ENCODE measurements around the gene OR14K1.
"Not testable (repeated sequence)": the region's sequence is repeated elsewhere in the genome, so short reads cannot be mapped to it uniquely, and the experiment has no call there.

Gene OR14K1

GRCh38 chr1:247738315-247738714, at the start of gene OR14K1:
OR14K1 (plus strand) TSS chr1:247738615; CDS start chr1:247738615, 0 bp downstream.
- DNase-seq, result no peak

GRCh38 chr1:247701338-247701737, 37.1 kb upstream of the OR14K1 start:
- DNase-seq, result no peak

GRCh38 chr1:247710681-247711080, 27.7 kb upstream of the OR14K1 start:
- not testable (repeated sequence) for DNase-seq

GRCh38 chr1:247713753-247714152, 24.7 kb upstream of the OR14K1 start:
- DNase-seq, result no peak

DNA sequence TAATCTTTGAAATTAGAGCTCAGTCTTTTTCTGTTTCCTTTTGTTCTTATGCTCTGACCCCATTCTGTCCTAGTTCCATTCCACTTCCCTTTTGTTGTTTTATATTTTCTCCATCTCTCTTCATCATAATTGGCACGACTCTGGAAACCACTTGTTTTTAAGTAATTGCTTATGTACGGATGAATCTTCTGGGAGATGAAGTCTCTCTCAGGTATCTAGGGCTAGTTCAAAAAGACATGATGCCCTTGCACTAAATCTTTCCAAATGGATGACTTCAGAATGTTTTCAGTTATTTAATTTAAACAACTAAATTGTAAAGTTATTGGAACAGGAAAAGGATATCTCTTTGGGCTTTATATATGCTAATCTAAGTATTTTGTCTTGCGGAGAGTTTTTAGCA, 21.9 kb upstream of the OR14K1 start, which contains the start of gene OR6F1:
Gene OR6F1 (minus strand): TSS at position 101 of the 400 bp plus-strand sequence. CDS start 3,891 bp downstream, outside the sequence.
- no peak for DNase-seq

GRCh38 chr1:247721222-247721621, 17.2 kb upstream of the OR14K1 start:
- no peak for DNase-seq

GRCh38 chr1:247740721-247741120, 2.3 kb downstream of the OR14K1 start:
- DNase-seq, result no peak

DNA sequence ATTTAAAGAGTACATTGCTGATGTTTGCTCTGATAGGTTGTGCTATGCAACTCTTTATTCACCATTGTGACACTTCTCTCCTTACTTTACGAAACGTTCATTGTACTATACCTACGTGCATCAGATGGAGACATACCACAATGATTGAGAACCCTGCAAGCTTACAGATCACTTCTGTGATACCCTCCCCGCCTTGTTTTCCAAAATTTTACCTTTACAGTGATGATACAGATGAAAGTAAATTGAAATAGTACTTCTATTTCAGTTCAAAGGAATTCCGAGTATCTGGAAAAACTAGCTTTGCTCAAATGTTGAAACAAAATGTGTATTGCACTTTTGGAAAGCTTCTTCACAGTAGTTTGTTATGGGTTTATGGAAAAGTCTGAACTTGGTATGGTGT, 3.3 kb downstream of the OR14K1 start:
- DNase-seq, result no peak

DNA sequence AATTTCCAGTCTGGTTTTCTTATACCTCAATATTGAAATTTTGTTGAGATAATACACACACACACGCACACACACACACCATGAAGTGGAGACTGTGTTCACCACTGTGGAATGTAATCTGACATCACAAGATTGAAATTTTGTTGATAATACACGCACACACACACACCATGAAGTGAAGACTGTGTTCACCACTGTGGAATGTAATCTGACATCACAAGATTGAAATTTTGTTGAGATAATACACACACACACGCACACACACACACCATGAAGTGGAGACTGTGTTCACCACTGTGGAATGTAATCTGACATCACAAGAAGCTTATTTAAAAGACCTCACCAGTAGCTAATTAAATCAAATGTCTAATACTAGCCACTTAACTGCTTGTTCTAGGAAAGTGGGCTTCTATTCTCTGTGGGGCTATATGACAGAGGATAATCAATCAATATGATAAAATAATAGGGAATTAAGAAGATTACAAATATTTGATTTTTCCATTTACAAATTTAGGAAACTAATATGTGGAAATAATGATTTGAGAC, 3.9 kb downstream of the OR14K1 start:
- not testable (repeated sequence) for DNase-seq

GRCh38 chr1:247746391-247746935, 8.0 kb downstream of the OR14K1 start:
- no peak for DNase-seq

GRCh38 chr1:247747616-247748015, 9.2 kb downstream of the OR14K1 start:
- no peak for DNase-seq

GRCh38 chr1:247748041-247748440, 9.6 kb downstream of the OR14K1 start, which contains the start of gene OR14A2:
OR14A2 (minus strand) TSS chr1:247748141.
- no peak for DNase-seq

- no peak for DNase-seq
Observed at GRCh38 chr1:247749870-247750269, 11.5 kb downstream of the OR14K1 start.

- not testable (repeated sequence) for DNase-seq
Observed at GRCh38 chr1:247754311-247754710, 15.9 kb downstream of the OR14K1 start.

GRCh38 chr1:247760456-247760855, 22.0 kb downstream of the OR14K1 start, which contains the start of gene OR1C1:
OR1C1 (minus strand) TSS chr1:247760556; CDS start chr1:247758406, 2,150 bp downstream.
- no peak for DNase-seq

- DNase-seq, result no peak
Observed at GRCh38 chr1:247769603-247770002, 31.2 kb downstream of the OR14K1 start.
